HepG2 (cell line): Measurements from ENCODE around the gene SRP68. TPM values are rescaled to one million over a fixed set of nuclear protein-coding genes. Genes with fewer than 3 reads are reported as not detected.

ENCODE experiments used
- E2F2 ChIP-seq: sonication (generic); formaldehyde crosslinking; IDR thresholded peaks from 2 replicates; pipeline ENCODE4 v1.4.0; 2020; ENCODE audit warnings: missing genetic modification reagents, borderline replicate concordance
- FOSL1 ChIP-seq: sonication (generic); formaldehyde crosslinking; IDR thresholded peaks from 2 replicates; pipeline ENCODE4 v1.9.0; 2021; ENCODE audit warnings: missing genetic modification reagents, borderline replicate concordance
- HIC2 ChIP-seq: sonication (generic); formaldehyde crosslinking; IDR thresholded peaks from 2 replicates; pipeline ENCODE4 v1.9.0; 2022; ENCODE audit warnings: low read depth, missing genetic modification reagents
- KAT7 ChIP-seq: IDR thresholded peaks from 2 replicates; pipeline ENCODE4 v1.6.1; 2018; ENCODE audit warnings: borderline replicate concordance, missing compliant biosample characterization
- KLF16 ChIP-seq, 2 experiments: sonication (generic) in 1 of 2; formaldehyde crosslinking in 1 of 2; IDR thresholded peaks; 2 replicates each; pipeline versions ENCODE4 v1.6.1 to v1.8.0; 2016 to 2023; ENCODE audit warnings: missing genetic modification reagents in 2 of 2, missing compliant biosample characterization in 1 of 2
- LRRFIP1 ChIP-seq: sonication (generic); formaldehyde crosslinking; conservative IDR thresholded peaks from 2 replicates; pipeline ENCODE4 v1.4.0; 2020; ENCODE audit warnings: missing genetic modification reagents
- NCOA2 ChIP-seq: sonication (generic); formaldehyde crosslinking; IDR thresholded peaks from 2 replicates; pipeline ENCODE4 v1.8.0; 2022; ENCODE audit warnings: inconsistent platforms
- POLR2A ChIP-seq, 2 experiments: IDR thresholded peaks; 2 replicates each; pipeline ENCODE4 v1.6.1; 2011; ENCODE audit warnings: low read depth in 2 of 2, low read length in 2 of 2, mild to moderate bottlenecking in 1 of 2, moderate library complexity in 1 of 2; ENCODE audit not compliant: insufficient read depth in 1 of 2
- PRMT3 ChIP-seq: sonication (generic); formaldehyde crosslinking; IDR thresholded peaks from 2 replicates; pipeline ENCODE4 v1.8.1; 2022; ENCODE audit warnings: low read depth, mild to moderate bottlenecking, moderate library complexity, missing genetic modification reagents, borderline replicate concordance
- SRSF9 ChIP-seq: fragments of 200-400 bp; formaldehyde crosslinking; IDR thresholded peaks from 2 replicates; pipeline ENCODE4 v1.6.1; 2018; ENCODE audit warnings: borderline replicate concordance, mild to moderate bottlenecking, low read depth, low read length; ENCODE audit not compliant: insufficient read depth, poor library complexity, severe bottlenecking
- TGIF2 ChIP-seq: IDR thresholded peaks from 2 replicates; pipeline ENCODE4 v1.6.1; 2016; ENCODE audit warnings: control low read depth, missing compliant biosample characterization
- THAP7 ChIP-seq: sonication (generic); formaldehyde crosslinking; IDR thresholded peaks from 2 replicates; pipeline ENCODE4 v1.8.1; 2023; ENCODE audit warnings: mild to moderate bottlenecking, missing genetic modification reagents
- U2AF2 ChIP-seq: fragments of 200-400 bp; formaldehyde crosslinking; IDR thresholded peaks from 2 replicates; pipeline ENCODE4 v1.6.1; 2017; ENCODE audit warnings: low read depth, mild to moderate bottlenecking, low read length
- ZFP37 ChIP-seq: sonication (generic); formaldehyde crosslinking; IDR thresholded peaks from 2 replicates; pipeline ENCODE4 v1.4.0; 2020; ENCODE audit warnings: missing genetic modification reagents, borderline replicate concordance
- ZKSCAN8 ChIP-seq: IDR thresholded peaks from 2 replicates; pipeline ENCODE4 v1.6.1; 2016; ENCODE audit warnings: borderline replicate concordance, missing genetic modification reagents, missing compliant biosample characterization
- ZNF121 ChIP-seq: sonication (generic); formaldehyde crosslinking; IDR thresholded peaks from 2 replicates; pipeline ENCODE4 v1.5.0; 2020; ENCODE audit warnings: mild to moderate bottlenecking, missing genetic modification reagents
- ZNF251 ChIP-seq: sonication (generic); formaldehyde crosslinking; IDR thresholded peaks from 2 replicates; pipeline ENCODE4 v1.9.0; 2021; ENCODE audit warnings: mild to moderate bottlenecking, missing genetic modification reagents
- ZNF34 ChIP-seq: sonication (generic); formaldehyde crosslinking; IDR thresholded peaks from 2 replicates; pipeline ENCODE4 v1.4.0; 2020; ENCODE audit warnings: mild to moderate bottlenecking, missing genetic modification reagents, borderline replicate concordance
- ZNF382 ChIP-seq: sonication (generic); formaldehyde crosslinking; IDR thresholded peaks from 2 replicates; pipeline ENCODE4 v1.5.0; 2020; ENCODE audit warnings: missing genetic modification reagents, mild to moderate bottlenecking, borderline replicate concordance
- ZNF781 ChIP-seq: sonication (generic); formaldehyde crosslinking; IDR thresholded peaks from 2 replicates; pipeline ENCODE4 v1.5.1; 2020; ENCODE audit warnings: borderline replicate concordance, mild to moderate bottlenecking, missing genetic modification reagents; ENCODE audit errors: not compliant biosample characterization
- ZNF83 ChIP-seq: sonication (generic); formaldehyde crosslinking; IDR thresholded peaks from 2 replicates; pipeline ENCODE4 v1.4.0; 2020; ENCODE audit warnings: missing genetic modification reagents, mild to moderate bottlenecking, borderline replicate concordance
- polyA plus RNA-seq, 8 experiments: library from polyadenylated mRNA; depleted of rRNA in 3 of 8; stranded (reverse) in 7 of 8; unstranded in 1 of 8; fragments of >200 nt; fragmentation: Illumina TruSeq in 4 of 8; extraction: Trizol in 4 of 8; gene quantifications; 2 replicates each; pipeline versions ENCODE4 v1.2.1 to v1.2.3, GENCODE V29; 2011 to 2016; ENCODE audit warnings: low read depth in 4 of 8, missing spikeins in 1 of 8, mixed read lengths in 1 of 8; ENCODE audit not compliant: insufficient read depth in 1 of 8
- total RNA-seq, 5 experiments: library from RNA; depleted of rRNA; stranded (reverse); fragments of >200 nt; fragmentation: Illumina TruSeq; extraction: Trizol; gene quantifications; 2 replicates each; pipeline ENCODE4 v1.2.3, GENCODE V29; 2016; ENCODE audit warnings: low read depth in 1 of 5

The SRP68 gene
- total and polyA plus RNA-seq, 2 of the 13 experiments (the other 11 are each of a cell fraction or from before 2014, with no cell fraction given): 39.8 to 74.3 TPM

- TF ChIP-seq KLF16 (CRISPR knock-in tag; IDR thresholded peaks at IDR 0.05) (peak in 1 of 2 experiments; percentile 30; a peak in 1 of 4 replicates), ZNF251 (CRISPR knock-in tag) (no peak), LRRFIP1 (CRISPR knock-in tag) (no peak), NCOA2 (CRISPR knock-in tag) (no peak), ZNF83 (no peak), ZNF34 (CRISPR knock-in tag) (no peak), ZNF781 (CRISPR knock-in tag) (peak; percentile 43), SRSF9 (no peak), E2F2 (no peak), ZNF121 (no peak), U2AF2 (no peak), HIC2 (CRISPR knock-in tag) (no peak), THAP7 (0 out of 2 replicates have a peak, but pooled peaks have one; percentile 21), PRMT3 (CRISPR knock-in tag) (no peak), ZNF382 (CRISPR knock-in tag) (no peak), TGIF2 (CRISPR knock-in tag) (no peak; the same call in 1 of the 2 replicates), ZFP37 (CRISPR knock-in tag) (no peak), POLR2A (IDR thresholded peaks at IDR 0.05; ENCODE audit: insufficient read depth in 1 of 2, low read depth in 2 of 2, low read length in 2 of 2) (no peak), FOSL1 (CRISPR knock-in tag) (no peak), ZKSCAN8 (CRISPR knock-in tag) (0 out of 2 replicates have a peak, but pooled peaks have one; percentile 29), KAT7 (0 out of 2 replicates have a peak, but pooled peaks have one; percentile 31)
Observed at GRCh38 chr17:76005263-76006149, 66.8 kb downstream of the SRP68 start (continued).
